ENCODE measurements around the gene CADPS. TPM values are rescaled to one million over a fixed set of nuclear protein-coding genes. Genes with fewer than 3 reads are reported as not detected.

The CADPS gene
- total and polyA plus RNA-seq, 9 of the 15 experiments (the other 6 are each of a cell fraction or from before 2014, with no cell fraction given) = not detected

DNA sequence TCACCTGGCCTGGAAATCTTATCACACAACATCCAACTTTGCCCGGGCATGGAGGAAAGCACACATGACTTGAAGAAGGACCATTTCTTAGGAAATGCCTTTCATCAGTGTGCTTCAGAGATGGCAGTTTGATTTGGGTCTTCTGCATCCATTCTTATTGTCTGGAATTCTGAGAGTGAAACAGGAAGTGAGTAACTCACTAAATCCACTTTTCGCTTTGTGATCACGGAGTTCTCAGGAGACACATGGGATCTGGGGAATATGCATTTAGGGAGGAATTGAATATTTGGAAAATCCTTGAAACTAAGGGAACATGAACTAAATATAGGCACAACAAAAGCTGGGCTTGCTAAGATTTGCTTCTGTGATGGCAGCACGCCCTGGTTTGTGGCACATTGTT, 289.4 kb downstream of the CADPS start:
- FAIRE-seq = no peak

More for the DNA sequence above, 289.4 kb downstream of the CADPS start:
- Histone ChIP-seq H3K4me3 (no peak overlapping the region), H3K9me3 (replicated peaks; ENCODE audit: control insufficient read depth, insufficient read depth, low read depth, low read length) (no peaks in the 10 kb centered on the region), H2AFZ (ENCODE audit: low read depth, low read length) (no peak overlapping the region), H3K4me2 (ENCODE audit: insufficient read depth, low read length) (no peak overlapping the region), H3K79me2 (ENCODE audit: control insufficient read depth, insufficient read depth, low read length) (no peaks in the 10 kb centered on the region), H3K9me1 (ENCODE audit: control insufficient read depth, insufficient read depth, low read length) (no peaks in the 10 kb centered on the region), H4K20me1 (replicated peaks; ENCODE audit: control insufficient read depth, insufficient read depth, low read length) (no peaks in the 10 kb centered on the region), H3K27me3 (ENCODE audit: control insufficient read depth in 2 of 2, insufficient read depth in 2 of 2, low read length in 2 of 2) (no peaks in the 10 kb centered on the region), H3K9ac (ENCODE audit: insufficient read depth in 1 of 2, low read depth in 2 of 2, low read length in 2 of 2) (no peak overlapping the region), H3K36me3 (ENCODE audit: control insufficient read depth, insufficient read depth, low read length) (no peaks in the 10 kb centered on the region), H3K4me1 (replicated peaks in 1 of 2; ENCODE audit: control insufficient read depth in 2 of 2, insufficient read depth in 2 of 2, low read length in 2 of 2) (no peaks in the 10 kb centered on the region), H3K27ac (ENCODE audit: extremely low read depth, low read depth, low read length) (no peak overlapping the region)
- BruUV-seq (replicated peaks) = no TSS peak
- DNase-seq (ENCODE audit: extremely low read depth in 1 of 4, low spot score in 3 of 4) (no peak), ATAC-seq (no peak)
- ChIA-PET CTCF (ENCODE audit: low intra/inter-chr PET ratio) (no interaction called here), POLR2A (no interaction called here)
- TF ChIP-seq POLR2A (conservative IDR thresholded peaks at IDR 0.05) (no peak), ZNF263 (CRISPR knock-in tag; IDR thresholded peaks at IDR 0.05; ENCODE audit: borderline replicate concordance) (no peak), ASH1L (IDR thresholded peaks at IDR 0.05; ENCODE audit: borderline replicate concordance, low read depth, partially characterized antibody) (no peak), SIRT6 (IDR thresholded peaks at IDR 0.05; ENCODE audit: low read depth, low read length) (no peak), YY1 (IDR thresholded peaks at IDR 0.05; ENCODE audit: borderline replicate concordance in 1 of 3, control insufficient read depth in 1 of 3, extremely low read depth in 1 of 3, insufficient read depth in 3 of 3, insufficient read length in 1 of 3, insufficient replicate concordance in 2 of 3, low read depth in 1 of 3, low read length in 2 of 3) (no peak), ZC3H4 (CRISPR knock-in tag; IDR thresholded peaks at IDR 0.05; ENCODE audit: borderline replicate concordance) (no peak), SNIP1 (IDR thresholded peaks at IDR 0.05; ENCODE audit: low read depth) (no peak), NFXL1 (CRISPR knock-in tag; IDR thresholded peaks at IDR 0.05) (no peak), PRMT5 (CRISPR knock-in tag; IDR thresholded peaks at IDR 0.05) (no peak), RBM39 (optimal IDR thresholded peaks at IDR 0.05; ENCODE audit: low read depth, low read length) (no peak)
- TF ChIP-seq, protein P1, sequence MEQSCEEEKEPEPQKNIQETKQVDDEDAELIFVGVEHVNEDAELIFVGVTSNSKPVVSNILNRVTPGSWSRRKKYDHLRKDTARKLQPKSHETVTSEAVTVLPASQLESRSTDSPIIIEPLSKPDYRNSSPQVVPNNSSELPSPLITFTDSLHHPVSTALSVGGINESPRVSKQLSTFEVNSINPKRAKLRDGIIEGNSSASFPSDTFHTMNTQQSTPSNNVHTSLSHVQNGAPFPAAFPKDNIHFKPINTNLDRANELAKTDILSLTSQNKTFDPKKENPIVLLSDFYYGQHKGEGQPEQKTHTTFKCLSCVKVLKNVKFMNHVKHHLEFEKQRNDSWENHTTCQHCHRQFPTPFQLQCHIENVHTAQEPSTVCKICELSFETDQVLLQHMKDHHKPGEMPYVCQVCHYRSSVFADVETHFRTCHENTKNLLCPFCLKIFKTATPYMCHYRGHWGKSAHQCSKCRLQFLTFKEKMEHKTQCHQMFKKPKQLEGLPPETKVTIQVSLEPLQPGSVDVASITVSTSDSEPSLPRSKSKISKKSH (CRISPR knock-in tag; IDR thresholded peaks at IDR 0.05) = no peak
- TF ChIP-seq, protein P2, sequence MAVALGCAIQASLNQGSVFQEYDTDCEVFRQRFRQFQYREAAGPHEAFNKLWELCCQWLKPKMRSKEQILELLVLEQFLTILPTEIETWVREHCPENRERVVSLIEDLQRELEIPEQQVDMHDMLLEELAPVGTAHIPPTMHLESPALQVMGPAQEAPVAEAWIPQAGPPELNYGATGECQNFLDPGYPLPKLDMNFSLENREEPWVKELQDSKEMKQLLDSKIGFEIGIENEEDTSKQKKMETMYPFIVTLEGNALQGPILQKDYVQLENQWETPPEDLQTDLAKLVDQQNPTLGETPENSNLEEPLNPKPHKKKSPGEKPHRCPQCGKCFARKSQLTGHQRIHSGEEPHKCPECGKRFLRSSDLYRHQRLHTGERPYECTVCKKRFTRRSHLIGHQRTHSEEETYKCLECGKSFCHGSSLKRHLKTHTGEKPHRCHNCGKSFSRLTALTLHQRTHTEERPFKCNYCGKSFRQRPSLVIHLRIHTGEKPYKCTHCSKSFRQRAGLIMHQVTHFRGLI (CRISPR knock-in tag; IDR thresholded peaks at IDR 0.05) = no peak
- in situ Hi-C loops (cut with MboI) = no loop called here
- WGBS (ENCODE audit: insufficient coverage, low coverage, missing lambda C conversion rate) = 0% methylated on average over 4 of the region's 4 CpGs
- intact Hi-C loops (cut with micrococcal nuclease) = no loop called here

Data from K562 (cell line).